IMR-90 (cell line): ENCODE data around the gene PRELP. TPM values are rescaled to one million over a fixed set of nuclear protein-coding genes. Genes with fewer than 3 reads are reported as not detected.

Experiments
- ATAC-seq: fragments of 200-7000 bp; cut with Tn5 transposase; 2 replicates; pipeline ENCODE4 v1.9.1; 2020; ENCODE audit warnings: low read depth, mild to moderate bottlenecking, moderate library complexity
- BruUV-seq: library from RNA; stranded (reverse); fragments of 400-500 nt; replicated peaks from 2 replicates; lab custom pipeline; 2021; lab: Mats Ljungman, UMichigan
- CTCF ChIA-PET: fragments of 300-600 bp; formaldehyde crosslinking; extraction: SDS; loops from one replicate; lab custom pipeline; 2021; ENCODE audit warnings: antibody characterized with exemption; lab: Yijun Ruan, JAX
- POLR2A ChIA-PET: fragments of 300-600 bp; sonication (Branson Sonifier 250); formaldehyde crosslinking; loops from one replicate; lab custom pipeline; 2022; ENCODE audit warnings: antibody characterized with exemption; ENCODE audit not compliant: unreplicated experiment; lab: Charles Lee
- DNase-seq: peaks from one replicate; pipeline ENCODE4 v3.0.0; 2013
- H2AFZ ChIP-seq: replicated peaks from 2 replicates; pipeline ENCODE3; 2013; ENCODE audit warnings: low read length, mild to moderate bottlenecking; ENCODE audit not compliant: poor library complexity
- H2AK5ac ChIP-seq: 2 replicates; pipeline ENCODE4 v1.6.1; 2013; ENCODE audit warnings: low read depth, low read length, inconsistent platforms
- H2AK9ac ChIP-seq: replicated peaks from 2 replicates; pipeline ENCODE3; 2013; ENCODE audit warnings: mild to moderate bottlenecking, low read depth, low read length, moderate library complexity; ENCODE audit not compliant: poor library complexity
- H2BK120ac ChIP-seq: 2 replicates; pipeline ENCODE4 v1.6.1; 2013; ENCODE audit warnings: low read depth, low read length, inconsistent platforms
- H2BK15ac ChIP-seq: 3 replicates; pipeline ENCODE4 v1.6.1; 2013; ENCODE audit warnings: low read depth, low read length, inconsistent platforms
- H2BK20ac ChIP-seq: 2 replicates; pipeline ENCODE4 v1.6.1; 2013; ENCODE audit warnings: low read depth, mild to moderate bottlenecking, inconsistent platforms, low read length, moderate library complexity
- H2BK5ac ChIP-seq: 2 replicates; pipeline ENCODE4 v1.6.1; 2013; ENCODE audit warnings: mild to moderate bottlenecking, low read depth, low read length, inconsistent platforms; ENCODE audit not compliant: poor library complexity, severe bottlenecking
- H3K14ac ChIP-seq: replicated peaks from 2 replicates; pipeline ENCODE4 v1.6.1; 2013; ENCODE audit warnings: low read depth, low read length, inconsistent platforms
- H3K18ac ChIP-seq: 2 replicates; pipeline ENCODE4 v1.6.1; 2013; ENCODE audit warnings: low read depth, low read length, control low read depth
- H3K23ac ChIP-seq: 2 replicates; pipeline ENCODE4 v1.6.1; 2013; ENCODE audit warnings: low read depth, low read length, inconsistent platforms
- H3K27ac ChIP-seq: 2 replicates; pipeline ENCODE4 v1.5.1; 2013; ENCODE audit warnings: mild to moderate bottlenecking, control low read depth, low read length; ENCODE audit not compliant: insufficient read depth
- H3K27me3 ChIP-seq: 2 replicates; pipeline ENCODE4 v1.6.1; 2013; ENCODE audit warnings: low read length; ENCODE audit not compliant: control insufficient read depth, insufficient read depth
- H3K36me3 ChIP-seq: 2 replicates; pipeline ENCODE4 v1.6.1; 2013; ENCODE audit warnings: low read length, mixed read lengths; ENCODE audit not compliant: control insufficient read depth, insufficient read depth
- H3K4ac ChIP-seq: 2 replicates; pipeline ENCODE4 v1.6.1; 2013; ENCODE audit warnings: low read depth, low read length, inconsistent platforms
- H3K4me1 ChIP-seq: 2 replicates; pipeline ENCODE4 v1.6.1; 2013; ENCODE audit warnings: low read length, mixed read lengths; ENCODE audit not compliant: control insufficient read depth, insufficient read depth
- H3K4me2 ChIP-seq: 2 replicates; pipeline ENCODE4 v1.6.1; 2013; ENCODE audit warnings: low read depth, mild to moderate bottlenecking, control low read depth, low read length, moderate library complexity
- H3K4me3 ChIP-seq: 2 replicates; pipeline ENCODE4 v1.5.1; 2013; ENCODE audit warnings: low read depth, mild to moderate bottlenecking, control low read depth, low read length, moderate library complexity; ENCODE audit not compliant: insufficient read depth
- H3K56ac ChIP-seq: 2 replicates; pipeline ENCODE4 v1.6.1; 2013; ENCODE audit warnings: low read length, inconsistent platforms; ENCODE audit not compliant: insufficient read depth; ENCODE audit errors: extremely low read depth
- H3K79me1 ChIP-seq, 2 experiments: 2 replicates each; pipeline ENCODE4 v1.6.1; 2013; ENCODE audit warnings: low read length in 2 of 2, inconsistent platforms in 1 of 2, low read depth in 1 of 2
- H3K9ac ChIP-seq: 2 replicates; pipeline ENCODE4 v1.6.1; 2013; ENCODE audit warnings: low read depth, low read length, control low read depth
- H3K9me1 ChIP-seq: 2 replicates; pipeline ENCODE4 v1.6.1; 2013; ENCODE audit warnings: low read length, inconsistent platforms; ENCODE audit not compliant: insufficient read depth
- H3K9me3 ChIP-seq: 2 replicates; pipeline ENCODE4 v1.6.1; 2013; ENCODE audit warnings: low read length; ENCODE audit not compliant: control insufficient read depth, insufficient read depth
- H4K20me1 ChIP-seq: 2 replicates; pipeline ENCODE4 v1.6.1; 2013; ENCODE audit warnings: low read length, inconsistent platforms; ENCODE audit not compliant: insufficient read depth
- H4K5ac ChIP-seq: 2 replicates; pipeline ENCODE4 v1.6.1; 2013; ENCODE audit warnings: mild to moderate bottlenecking, low read depth, low read length, control low read depth
- H4K8ac ChIP-seq, 2 experiments: 2 replicates each; pipeline ENCODE4 v1.6.1; 2013; ENCODE audit warnings: low read depth in 2 of 2, low read length in 2 of 2, control low read depth in 1 of 2, inconsistent platforms in 1 of 2
- H4K91ac ChIP-seq: 2 replicates; pipeline ENCODE4 v1.6.1; 2013; ENCODE audit warnings: low read depth, low read length, inconsistent platforms; ENCODE audit not compliant: insufficient read depth
- BHLHE40 ChIP-seq: fragments of 150-350 bp; IDR thresholded peaks from 2 replicates; pipeline ENCODE4 v1.6.1; 2016; ENCODE audit warnings: mild to moderate bottlenecking, low read depth, low read length
- CEBPB ChIP-seq: IDR thresholded peaks from 2 replicates; pipeline ENCODE4 v1.6.1; 2012; ENCODE audit warnings: low read depth, low read length, improper control_type of control experiment
- CHD1 ChIP-seq: IDR thresholded peaks from 2 replicates; pipeline ENCODE4 v1.6.1; 2012; ENCODE audit warnings: low read depth, low read length, improper control_type of control experiment
- FOS ChIP-seq: fragments of 150-350 bp; IDR thresholded peaks from 2 replicates; pipeline ENCODE4 v1.6.1; 2016; ENCODE audit warnings: low read depth, low read length
- MAFK ChIP-seq: IDR thresholded peaks from 2 replicates; pipeline ENCODE4 v1.6.1; 2012; ENCODE audit warnings: low read depth, low read length, improper control_type of control experiment
- MAZ ChIP-seq: IDR thresholded peaks from 2 replicates; pipeline ENCODE4 v1.6.1; 2012; ENCODE audit warnings: low read depth, mild to moderate bottlenecking, low read length, improper control_type of control experiment, moderate library complexity, borderline replicate concordance
- MXI1 ChIP-seq: IDR thresholded peaks from 2 replicates; pipeline ENCODE4 v1.6.1; 2012; ENCODE audit warnings: low read depth, mild to moderate bottlenecking, low read length, moderate library complexity, borderline replicate concordance
- NFE2L2 ChIP-seq: fragments of 150-350 bp; IDR thresholded peaks from 2 replicates; pipeline ENCODE4 v1.6.1; 2016; ENCODE audit warnings: low read depth, mild to moderate bottlenecking, low read length
- POLR2A ChIP-seq: IDR thresholded peaks from 2 replicates; pipeline ENCODE4 v1.6.1; 2012; ENCODE audit warnings: mild to moderate bottlenecking, low read depth, low read length
- RAD21 ChIP-seq: IDR thresholded peaks from 2 replicates; pipeline ENCODE4 v1.6.1; 2012; ENCODE audit warnings: low read length, improper control_type of control experiment
- RCOR1 ChIP-seq: IDR thresholded peaks from 2 replicates; pipeline ENCODE4 v1.6.1; 2012; ENCODE audit warnings: mild to moderate bottlenecking, low read length, improper control_type of control experiment; ENCODE audit not compliant: insufficient replicate concordance
- RFX5 ChIP-seq: IDR thresholded peaks from 2 replicates; pipeline ENCODE4 v1.8.0; 2012; ENCODE audit warnings: low read depth, mild to moderate bottlenecking, low read length, moderate library complexity
- SMC3 ChIP-seq: fragments of 150-350 bp; IDR thresholded peaks from 2 replicates; pipeline ENCODE4 v1.6.1; 2016; ENCODE audit warnings: low read depth, mild to moderate bottlenecking, antibody characterized with exemption, low read length, moderate library complexity
- WGBS, 2 experiments: methylation state at CpG; one replicate each; pipeline versions ENCODE4 v1.1.5 to v1.1.7; 2013; ENCODE audit warnings: missing lambda C conversion rate in 2 of 2; ENCODE audit not compliant: insufficient read length in 1 of 2; ENCODE audit errors: extremely low coverage in 2 of 2; 5-methylcytosine and 5-hydroxymethylcytosine counted together
- dilution Hi-C: fragments of 300-500 bp; cut with HindIII; formaldehyde crosslinking; loops from one replicate; pipeline ENCODE4 v1.14.3; 2018; ENCODE audit warnings: low sequenced_read_pairs; ENCODE audit not compliant: unreplicated experiment
- in situ Hi-C: fragments of 300-500 bp; cut with MboI; formaldehyde crosslinking; loops from 3 replicates; pipeline ENCODE4 v1.14.3; 2019; ENCODE audit warnings: low sequenced_read_pairs, inconsistent platforms, mixed read lengths
- intact Hi-C: fragments of 100-400 bp; cut with micrococcal nuclease; formaldehyde crosslinking; loops from 2 replicates; pipeline ENCODE4 v1.10.0; 2022
- polyA plus RNA-seq, 3 experiments: library from polyadenylated mRNA; depleted of rRNA; stranded (reverse); fragments of >200 nt; gene quantifications; 2 replicates each; pipeline ENCODE4 v1.2.3, GENCODE V29; 2012; ENCODE audit warnings: low replicate concordance in 1 of 3
- total RNA-seq: library from RNA; depleted of rRNA; stranded (reverse); fragments of >200 nt; gene quantifications from 2 replicates; pipeline ENCODE4 v1.2.3, GENCODE V29; 2012
- TF ChIP-seq, protein P1 (sequence below): fragments of 150-350 bp; IDR thresholded peaks from 2 replicates; pipeline ENCODE4 v1.6.1; 2016; ENCODE audit warnings: low read depth, mild to moderate bottlenecking, low read length, moderate library complexity, borderline replicate concordance
- TF ChIP-seq, protein P2 (sequence below): fragments of 150-350 bp; IDR thresholded peaks from 2 replicates; pipeline ENCODE4 v1.6.1; 2017; ENCODE audit warnings: mild to moderate bottlenecking, antibody characterized with exemption, low read length, low read depth
- TF ChIP-seq, protein P3 (sequence below): conservative IDR thresholded peaks from 2 replicates; pipeline ENCODE4 v1.5.1; 2012; ENCODE audit warnings: mild to moderate bottlenecking, low read depth, low read length, improper control_type of control experiment

PRELP gene
- total and polyA plus RNA-seq, 2 of the 4 experiments (the other 2 are of a cell fraction) = 0.56 TPM; not detected in 1

DNA sequence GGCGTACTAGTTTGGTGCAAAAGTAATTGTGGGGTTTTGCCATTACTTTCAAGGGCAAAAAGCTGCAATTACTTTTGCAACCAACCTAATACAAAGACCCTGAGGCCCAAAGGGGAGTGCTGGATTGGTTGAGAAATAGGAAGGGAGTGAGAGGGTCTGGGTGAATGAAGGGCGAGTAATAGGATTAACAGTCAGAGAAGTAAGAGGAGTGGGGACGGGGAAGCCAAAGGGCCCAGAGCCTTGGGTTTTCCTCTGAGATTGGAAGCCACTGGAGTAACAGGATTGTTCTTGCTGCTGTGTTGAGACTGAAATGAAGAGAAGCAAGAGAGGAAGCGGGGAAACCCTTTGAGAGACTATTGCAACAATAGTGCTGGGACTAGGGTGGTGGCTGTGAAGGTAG is 19.0 kb upstream of the PRELP start:
- no peak overlapping the region for H2AK5ac ChIP-seq
- no peak overlapping the region for H2AK9ac ChIP-seq
- H2BK120ac ChIP-seq = no peak overlapping the region
- no peak overlapping the region for H3K9ac ChIP-seq
- H3K4me3 ChIP-seq = no peak overlapping the region
- no peak overlapping the region for H4K8ac ChIP-seq
- WGBS, 2 experiments = 95% methylated on average over 3 of the region's 4 CpGs; no CpG with 5 or more reads in 1 of the 2 experiments
- no TSS peak for BruUV-seq
- H3K36me3 ChIP-seq = no peaks in the 10 kb centered on the region
- H3K23ac ChIP-seq = no peak overlapping the region
- H3K56ac ChIP-seq = no peak overlapping the region
- no peak overlapping the region for H2BK5ac ChIP-seq
- H3K18ac ChIP-seq = no peak overlapping the region
- in situ Hi-C loops (no loop called here), intact Hi-C loops (no loop called here), dilution Hi-C loops (no loop called here)
- no peak overlapping the region for H3K27ac ChIP-seq
- no peak overlapping the region for H3K14ac ChIP-seq
- peaks cover 25% of the 10 kb centered on the region for H3K27me3 ChIP-seq
- H3K79me1 ChIP-seq = no peaks in the 10 kb centered on the region
- ATAC-seq (no peak), DNase-seq (no peak)
- TF ChIP-seq, protein P1, sequence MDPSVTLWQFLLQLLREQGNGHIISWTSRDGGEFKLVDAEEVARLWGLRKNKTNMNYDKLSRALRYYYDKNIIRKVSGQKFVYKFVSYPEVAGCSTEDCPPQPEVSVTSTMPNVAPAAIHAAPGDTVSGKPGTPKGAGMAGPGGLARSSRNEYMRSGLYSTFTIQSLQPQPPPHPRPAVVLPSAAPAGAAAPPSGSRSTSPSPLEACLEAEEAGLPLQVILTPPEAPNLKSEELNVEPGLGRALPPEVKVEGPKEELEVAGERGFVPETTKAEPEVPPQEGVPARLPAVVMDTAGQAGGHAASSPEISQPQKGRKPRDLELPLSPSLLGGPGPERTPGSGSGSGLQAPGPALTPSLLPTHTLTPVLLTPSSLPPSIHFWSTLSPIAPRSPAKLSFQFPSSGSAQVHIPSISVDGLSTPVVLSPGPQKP = no peak
- TF ChIP-seq NFE2L2 (no peak), CEBPB (no peak), MXI1 (no peak), POLR2A (no peak), CHD1 (no peak), SMC3 (no peak), RFX5 (no peak), MAZ (no peak), MAFK (no peak), FOS (no peak), RAD21 (no peak), BHLHE40 (no peak), RCOR1 (no peak)
- TF ChIP-seq, protein P2, sequence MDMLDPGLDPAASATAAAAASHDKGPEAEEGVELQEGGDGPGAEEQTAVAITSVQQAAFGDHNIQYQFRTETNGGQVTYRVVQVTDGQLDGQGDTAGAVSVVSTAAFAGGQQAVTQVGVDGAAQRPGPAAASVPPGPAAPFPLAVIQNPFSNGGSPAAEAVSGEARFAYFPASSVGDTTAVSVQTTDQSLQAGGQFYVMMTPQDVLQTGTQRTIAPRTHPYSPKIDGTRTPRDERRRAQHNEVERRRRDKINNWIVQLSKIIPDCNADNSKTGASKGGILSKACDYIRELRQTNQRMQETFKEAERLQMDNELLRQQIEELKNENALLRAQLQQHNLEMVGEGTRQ = no peak
- TF ChIP-seq, protein P3, sequence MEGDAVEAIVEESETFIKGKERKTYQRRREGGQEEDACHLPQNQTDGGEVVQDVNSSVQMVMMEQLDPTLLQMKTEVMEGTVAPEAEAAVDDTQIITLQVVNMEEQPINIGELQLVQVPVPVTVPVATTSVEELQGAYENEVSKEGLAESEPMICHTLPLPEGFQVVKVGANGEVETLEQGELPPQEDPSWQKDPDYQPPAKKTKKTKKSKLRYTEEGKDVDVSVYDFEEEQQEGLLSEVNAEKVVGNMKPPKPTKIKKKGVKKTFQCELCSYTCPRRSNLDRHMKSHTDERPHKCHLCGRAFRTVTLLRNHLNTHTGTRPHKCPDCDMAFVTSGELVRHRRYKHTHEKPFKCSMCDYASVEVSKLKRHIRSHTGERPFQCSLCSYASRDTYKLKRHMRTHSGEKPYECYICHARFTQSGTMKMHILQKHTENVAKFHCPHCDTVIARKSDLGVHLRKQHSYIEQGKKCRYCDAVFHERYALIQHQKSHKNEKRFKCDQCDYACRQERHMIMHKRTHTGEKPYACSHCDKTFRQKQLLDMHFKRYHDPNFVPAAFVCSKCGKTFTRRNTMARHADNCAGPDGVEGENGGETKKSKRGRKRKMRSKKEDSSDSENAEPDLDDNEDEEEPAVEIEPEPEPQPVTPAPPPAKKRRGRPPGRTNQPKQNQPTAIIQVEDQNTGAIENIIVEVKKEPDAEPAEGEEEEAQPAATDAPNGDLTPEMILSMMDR = no peak
- H4K5ac ChIP-seq = no peak overlapping the region
- no peaks in the 10 kb centered on the region for H3K9me3 ChIP-seq
- no peak overlapping the region for H2BK20ac ChIP-seq
- no peak overlapping the region for H3K4me2 ChIP-seq
- H4K91ac ChIP-seq = no peak overlapping the region
- H4K20me1 ChIP-seq = no peaks in the 10 kb centered on the region
- H2AFZ ChIP-seq = no peak overlapping the region
- no peak overlapping the region for H2BK15ac ChIP-seq
- no peaks in the 10 kb centered on the region for H3K9me1 ChIP-seq
- no peaks in the 10 kb centered on the region for H3K4me1 ChIP-seq
- H3K4ac ChIP-seq = no peak overlapping the region
- ChIA-PET POLR2A (no interaction called here), CTCF (no interaction called here)
